HL-60 (cell line): Measurements from ENCODE around the gene AURKA.
A peak's percentile ranks its signal among the peaks of the same experiment; 100 is the strongest.

Experiments used
- DNase-seq, 2 experiments: peaks; one replicate each; pipeline ENCODE4 v3.0.0-alpha.2; 2010 to 2020; ENCODE audit warnings: low read depth in 1 of 2, low spot score in 1 of 2
- H3K27ac ChIP-seq: fragments of 250-450 bp; sonication (Bioruptor Pico); replicated peaks from 2 replicates; pipeline ENCODE4 v1.5.1; 2020; ENCODE audit warnings: mild to moderate bottlenecking, moderate library complexity
- H3K27me3 ChIP-seq: fragments of 250-450 bp; sonication (Bioruptor Pico); 2 replicates; pipeline ENCODE4 v1.5.1; 2021; ENCODE audit warnings: mild to moderate bottlenecking, moderate library complexity; ENCODE audit not compliant: insufficient read depth, poor library complexity, severe bottlenecking
- H3K4me3 ChIP-seq: replicated peaks from 2 replicates; pipeline ENCODE4 v1.5.1; 2011; ENCODE audit warnings: mild to moderate bottlenecking, control low read depth, low read length; ENCODE audit not compliant: insufficient read depth
- CTCF ChIP-seq: IDR thresholded peaks from one replicate; pipeline ENCODE4 v1.5.1; 2011; ENCODE audit warnings: low read length, control low read depth, inconsistent platforms; ENCODE audit not compliant: insufficient read depth
- GABPA ChIP-seq: IDR thresholded peaks from 2 replicates; pipeline ENCODE4 v1.6.1; 2012; ENCODE audit warnings: low read depth
- POLR2AphosphoS5 ChIP-seq: IDR thresholded peaks from 2 replicates; pipeline ENCODE4 v1.6.1; 2012; ENCODE audit warnings: low read depth
- REST ChIP-seq: IDR thresholded peaks from 2 replicates; pipeline ENCODE4 v1.6.1; 2012; ENCODE audit warnings: low read depth; ENCODE audit not compliant: insufficient replicate concordance
- SPI1 ChIP-seq: IDR thresholded peaks from 2 replicates; pipeline ENCODE4 v1.6.1; 2012; ENCODE audit warnings: low read depth, mild to moderate bottlenecking, borderline replicate concordance

Gene AURKA

DNA sequence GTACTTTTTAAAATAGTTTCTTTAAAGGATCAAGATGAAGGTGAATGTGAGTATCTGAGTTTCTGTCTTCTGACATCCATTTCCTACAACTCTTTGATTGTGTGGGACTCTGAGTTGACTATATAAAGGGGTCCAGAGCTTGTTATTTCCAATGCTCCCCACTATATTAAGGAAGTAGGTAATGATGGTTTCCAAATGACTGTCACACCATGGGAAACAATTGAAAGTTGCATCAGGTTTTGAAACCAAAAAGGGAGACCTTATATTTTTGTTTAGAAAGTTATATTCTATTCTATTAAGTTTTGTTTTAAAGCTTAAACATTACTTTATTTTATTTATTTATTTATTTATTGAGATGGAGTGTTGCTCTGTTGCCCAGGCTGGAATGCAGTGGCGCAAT, 31.2 kb upstream of the AURKA start:
- Histone ChIP-seq H3K27me3 (no peaks in the 10 kb centered on the region), H3K27ac (peak overlapping the region; percentile 34), H3K4me3 (no peak overlapping the region)
- no peak for DNase-seq
- TF ChIP-seq CTCF, result no peak
- TF ChIP-seq SPI1, result no peak
- TF ChIP-seq POLR2AphosphoS5, result no peak
- TF ChIP-seq REST, result no peak
- TF ChIP-seq GABPA, result no peak

DNA sequence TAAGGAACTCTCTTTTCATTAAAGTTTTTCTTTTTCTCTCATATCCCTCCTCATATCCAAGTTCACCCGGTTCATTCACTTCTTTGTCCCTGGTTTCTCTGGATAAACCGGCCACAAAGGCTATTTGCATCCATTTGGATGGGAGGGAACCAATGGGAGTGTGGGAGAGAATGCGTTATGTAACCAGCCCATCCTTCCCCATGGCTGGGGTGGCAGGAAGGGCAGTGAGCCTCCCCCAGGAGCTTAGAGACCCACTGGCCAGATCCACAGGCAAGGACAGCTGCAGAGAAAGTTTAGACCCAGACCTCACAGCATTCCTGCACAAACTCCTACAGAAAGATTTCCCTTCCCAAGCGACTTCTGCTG, 30.8 kb upstream of the AURKA start:
- Histone ChIP-seq H3K27ac (peak overlapping the region; percentile 34), H3K4me3 (no peak overlapping the region), H3K27me3 (no peaks in the 10 kb centered on the region)
- no peak for TF ChIP-seq POLR2AphosphoS5
- TF ChIP-seq GABPA, result no peak
- no peak for TF ChIP-seq REST
- no peak for DNase-seq

GRCh38 chr20:56422076-56422823, 30.2 kb upstream of the AURKA start:
- Histone ChIP-seq H3K27ac (peak overlapping the region; percentile 34), H3K4me3 (no peak overlapping the region), H3K27me3 (no peaks in the 10 kb centered on the region)
- peak in 1 of 2 experiments; percentile 45 for DNase-seq
- TF ChIP-seq GABPA, result no peak
- peak; percentile 15; the same call in 1 of the 2 replicates for TF ChIP-seq SPI1

DNA sequence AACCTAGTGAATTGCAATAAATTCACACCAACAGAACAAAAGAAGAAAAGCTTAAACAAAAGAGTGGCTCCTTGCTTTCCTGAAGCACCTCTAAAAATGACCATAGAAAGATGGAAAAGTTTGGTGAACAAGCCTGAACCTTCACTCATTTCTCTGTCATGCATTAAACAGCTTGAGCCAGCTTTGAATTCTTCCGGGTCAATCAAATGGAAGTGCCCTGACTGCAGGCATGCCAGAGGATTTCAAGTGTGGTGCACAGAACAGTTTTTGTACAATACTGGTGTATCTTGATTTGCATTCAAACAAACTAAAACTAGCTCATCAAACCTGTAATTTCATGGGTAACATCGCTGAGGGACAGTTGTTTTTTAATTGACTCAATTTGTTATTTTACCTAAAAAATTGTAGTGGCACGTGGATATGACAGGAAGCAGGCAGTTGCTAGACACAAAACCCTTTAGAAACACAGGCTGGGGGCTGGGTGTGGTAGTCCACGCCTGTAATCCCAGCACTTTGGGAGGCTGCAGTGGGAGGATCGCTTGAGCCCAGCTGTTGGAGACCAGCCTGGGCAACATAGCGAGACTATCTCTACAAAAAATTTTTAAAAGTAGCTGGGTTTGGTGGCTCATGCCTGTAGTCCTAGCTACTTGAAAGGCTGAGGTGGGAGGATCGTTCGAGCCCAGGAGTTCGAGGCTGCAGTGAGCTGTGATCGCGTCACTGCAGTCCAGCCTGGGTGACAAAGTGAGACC, 29.1 kb upstream of the AURKA start:
- H3K27me3 ChIP-seq, result no peaks in the 10 kb centered on the region
- TF ChIP-seq REST (no peak), POLR2AphosphoS5 (no peak), SPI1 (no peak), CTCF (no peak), GABPA (no peak)
- H3K27ac ChIP-seq, result peak overlapping the region; percentile 47
- no peak for DNase-seq
- no peak overlapping the region for H3K4me3 ChIP-seq
